ENCODE data around the gene PER2.

PER2 gene

DNA sequence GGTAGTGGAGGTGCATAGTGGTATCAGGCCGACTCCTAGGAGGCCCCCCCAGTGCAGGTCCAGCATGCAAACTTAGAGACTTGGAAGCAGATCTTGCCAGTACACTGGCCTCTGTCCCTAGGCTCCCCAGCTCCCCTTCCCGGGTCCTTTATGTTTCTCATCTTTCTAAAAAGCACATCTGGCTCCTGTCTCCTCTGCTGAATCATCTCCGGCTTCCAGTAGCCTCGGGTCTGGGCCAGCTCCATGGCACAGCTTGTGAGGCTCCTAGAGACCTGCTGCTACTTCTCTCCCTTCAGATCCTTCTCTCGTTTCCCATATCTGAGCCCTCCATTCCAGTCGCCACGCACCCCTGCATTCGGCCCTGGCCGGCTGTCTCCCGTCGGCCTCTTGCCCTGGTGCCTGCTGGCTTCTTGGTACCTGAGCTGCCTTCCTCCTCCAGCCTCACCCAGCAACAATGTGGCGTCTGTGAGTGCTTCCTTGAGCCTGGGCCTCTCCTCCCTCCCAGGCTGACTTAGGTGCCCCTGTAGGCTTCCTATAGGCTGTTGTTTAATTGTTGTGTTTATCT is 38.5 kb upstream of the PER2 start:
- TF ChIP-seq FOXP2 (optimal IDR thresholded peaks at IDR 0.05; ENCODE audit: borderline replicate concordance, extremely low read depth, extremely low read length, insufficient read depth), result no peak
- TF ChIP-seq POLR2AphosphoS5 (IDR thresholded peaks at IDR 0.05; ENCODE audit: low read depth, low read length), result no peak
- TF ChIP-seq SIN3A (IDR thresholded peaks at IDR 0.05; ENCODE audit: borderline replicate concordance, insufficient read depth, low read length), result no peak
- TF ChIP-seq, protein P1, sequence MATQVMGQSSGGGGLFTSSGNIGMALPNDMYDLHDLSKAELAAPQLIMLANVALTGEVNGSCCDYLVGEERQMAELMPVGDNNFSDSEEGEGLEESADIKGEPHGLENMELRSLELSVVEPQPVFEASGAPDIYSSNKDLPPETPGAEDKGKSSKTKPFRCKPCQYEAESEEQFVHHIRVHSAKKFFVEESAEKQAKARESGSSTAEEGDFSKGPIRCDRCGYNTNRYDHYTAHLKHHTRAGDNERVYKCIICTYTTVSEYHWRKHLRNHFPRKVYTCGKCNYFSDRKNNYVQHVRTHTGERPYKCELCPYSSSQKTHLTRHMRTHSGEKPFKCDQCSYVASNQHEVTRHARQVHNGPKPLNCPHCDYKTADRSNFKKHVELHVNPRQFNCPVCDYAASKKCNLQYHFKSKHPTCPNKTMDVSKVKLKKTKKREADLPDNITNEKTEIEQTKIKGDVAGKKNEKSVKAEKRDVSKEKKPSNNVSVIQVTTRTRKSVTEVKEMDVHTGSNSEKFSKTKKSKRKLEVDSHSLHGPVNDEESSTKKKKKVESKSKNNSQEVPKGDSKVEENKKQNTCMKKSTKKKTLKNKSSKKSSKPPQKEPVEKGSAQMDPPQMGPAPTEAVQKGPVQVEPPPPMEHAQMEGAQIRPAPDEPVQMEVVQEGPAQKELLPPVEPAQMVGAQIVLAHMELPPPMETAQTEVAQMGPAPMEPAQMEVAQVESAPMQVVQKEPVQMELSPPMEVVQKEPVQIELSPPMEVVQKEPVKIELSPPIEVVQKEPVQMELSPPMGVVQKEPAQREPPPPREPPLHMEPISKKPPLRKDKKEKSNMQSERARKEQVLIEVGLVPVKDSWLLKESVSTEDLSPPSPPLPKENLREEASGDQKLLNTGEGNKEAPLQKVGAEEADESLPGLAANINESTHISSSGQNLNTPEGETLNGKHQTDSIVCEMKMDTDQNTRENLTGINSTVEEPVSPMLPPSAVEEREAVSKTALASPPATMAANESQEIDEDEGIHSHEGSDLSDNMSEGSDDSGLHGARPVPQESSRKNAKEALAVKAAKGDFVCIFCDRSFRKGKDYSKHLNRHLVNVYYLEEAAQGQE (IDR thresholded peaks at IDR 0.05; ENCODE audit: insufficient read depth in 1 of 2, low read depth in 2 of 2, low read length in 2 of 2), result no peak

DNA sequence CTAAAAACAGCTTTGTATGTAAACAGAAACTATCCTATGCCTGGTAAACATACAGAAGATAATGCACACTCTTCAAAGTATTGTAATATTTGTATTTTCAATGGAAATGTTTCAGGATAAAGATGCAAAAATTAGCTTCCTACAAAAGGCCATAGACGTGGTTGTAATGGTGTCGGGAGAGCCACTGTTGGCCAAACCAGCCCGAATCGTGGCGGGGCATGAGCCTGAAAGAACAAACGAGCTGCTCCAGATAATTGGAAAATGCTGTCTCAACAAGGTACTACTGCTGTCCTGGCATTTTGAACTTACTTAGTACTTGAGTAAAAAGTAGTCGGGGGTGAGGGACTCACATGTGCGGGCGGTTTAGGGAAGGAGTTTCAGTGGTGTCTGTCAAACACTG is 37.3 kb upstream of the PER2 start:
- TF ChIP-seq, protein P1 (IDR thresholded peaks at IDR 0.05; ENCODE audit: insufficient read depth in 1 of 2, low read depth in 2 of 2, low read length in 2 of 2), result no peak
- TF ChIP-seq TAF1 (IDR thresholded peaks at IDR 0.05; ENCODE audit: borderline replicate concordance, insufficient read depth, low read length) (no peak), FOXP2 (optimal IDR thresholded peaks at IDR 0.05; ENCODE audit: borderline replicate concordance, extremely low read depth, extremely low read length, insufficient read depth) (no peak), POLR2AphosphoS5 (IDR thresholded peaks at IDR 0.05; ENCODE audit: low read depth, low read length) (no peak), SIN3A (IDR thresholded peaks at IDR 0.05; ENCODE audit: borderline replicate concordance, insufficient read depth, low read length) (no peak)

DNA sequence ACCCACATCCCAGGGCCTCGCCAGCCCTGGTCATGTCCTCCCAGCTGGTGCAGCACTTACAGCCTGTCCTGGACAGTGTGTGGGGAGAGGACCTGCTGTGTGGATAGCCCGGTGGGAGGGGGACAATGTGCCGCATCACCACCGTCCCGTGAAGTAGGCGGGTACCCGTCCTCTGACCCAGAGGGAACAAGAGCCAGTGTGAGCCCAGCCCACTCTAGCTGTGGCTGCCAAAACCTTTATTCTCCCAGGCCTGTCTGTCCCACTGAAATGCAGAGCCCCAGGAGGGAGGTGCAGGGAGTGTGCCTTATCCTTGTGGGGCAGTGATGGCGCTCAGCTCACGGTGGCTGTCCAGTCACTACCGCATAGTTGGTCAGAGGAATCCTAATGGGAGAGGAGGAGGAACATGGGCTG is 33.6 kb upstream of the PER2 start:
- TF ChIP-seq FOXP2 (optimal IDR thresholded peaks at IDR 0.05; ENCODE audit: borderline replicate concordance, extremely low read depth, extremely low read length, insufficient read depth) (no peak), SIN3A (IDR thresholded peaks at IDR 0.05; ENCODE audit: borderline replicate concordance, insufficient read depth, low read length) (no peak), TAF1 (IDR thresholded peaks at IDR 0.05; ENCODE audit: borderline replicate concordance, insufficient read depth, low read length) (no peak), POLR2AphosphoS5 (IDR thresholded peaks at IDR 0.05; ENCODE audit: low read depth, low read length) (no peak)
- TF ChIP-seq, protein P1 (IDR thresholded peaks at IDR 0.05; ENCODE audit: insufficient read depth in 1 of 2, low read depth in 2 of 2, low read length in 2 of 2), result no peak

DNA sequence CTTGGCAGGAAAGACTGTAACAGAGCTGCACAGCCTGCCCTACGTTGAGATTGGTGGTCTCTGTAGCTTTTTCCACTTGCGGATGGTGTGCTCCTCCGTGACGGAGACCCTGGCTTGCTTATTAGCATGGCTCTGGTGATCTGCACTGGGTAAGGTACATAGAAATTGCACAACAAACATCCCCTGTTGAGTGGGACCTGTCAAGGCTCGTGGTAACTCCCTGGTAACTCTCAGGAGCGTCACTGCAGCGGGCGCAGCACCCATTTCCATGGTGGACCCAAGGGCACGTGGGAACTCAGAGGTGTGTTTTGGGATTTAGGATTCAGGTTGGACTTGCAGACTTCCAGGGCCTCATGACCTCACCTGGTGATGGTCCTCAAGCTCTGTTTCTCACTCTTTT is 33.1 kb upstream of the PER2 start:
- TF ChIP-seq TAF1 (IDR thresholded peaks at IDR 0.05; ENCODE audit: borderline replicate concordance, insufficient read depth, low read length) (no peak), SIN3A (IDR thresholded peaks at IDR 0.05; ENCODE audit: borderline replicate concordance, insufficient read depth, low read length) (no peak), POLR2AphosphoS5 (IDR thresholded peaks at IDR 0.05; ENCODE audit: low read depth, low read length) (no peak), FOXP2 (optimal IDR thresholded peaks at IDR 0.05; ENCODE audit: borderline replicate concordance, extremely low read depth, extremely low read length, insufficient read depth) (no peak)
- TF ChIP-seq, protein P1 (IDR thresholded peaks at IDR 0.05; ENCODE audit: insufficient read depth in 1 of 2, low read depth in 2 of 2, low read length in 2 of 2), result no peak
